Sciatic nerve (tissue), 2 donors: ENCODE measurements around the gene RPSA. TPM values are rescaled to one million over a fixed set of nuclear protein-coding genes. Genes with fewer than 3 reads are reported as not detected.

Experiments used
- ATAC-seq: fragments of 200-7000 bp; cut with Tn5 transposase; one replicate; pipeline ENCODE4 v1.9.1; 2020; ENCODE audit warnings: mild to moderate bottlenecking, moderate library complexity
- DNase-seq: peaks from one replicate; pipeline ENCODE4 v3.0.0-alpha.2; 2020; ENCODE audit warnings: low spot score
- intact Hi-C: fragments of 100-400 bp; cut with DNase I; formaldehyde crosslinking; loops from one replicate; pipeline ENCODE4 v1.14.2; 2022
- total RNA-seq: library from RNA; stranded (reverse); fragmentation: NEBNext Ultra II Directional; extraction: Animal tissue kit (Norgen Biotek cat#: 25700); gene quantifications from one replicate; pipeline ENCODE4 v1.2.1, GENCODE V29; 2021
- donor health status: DM: no; HTN: no; CAD: no.
- donor health status: DM: no; HTN: no; CAD: no.

RPSA gene
- total RNA-seq, 1 donor from 2014 or later = 447 TPM

DNA sequence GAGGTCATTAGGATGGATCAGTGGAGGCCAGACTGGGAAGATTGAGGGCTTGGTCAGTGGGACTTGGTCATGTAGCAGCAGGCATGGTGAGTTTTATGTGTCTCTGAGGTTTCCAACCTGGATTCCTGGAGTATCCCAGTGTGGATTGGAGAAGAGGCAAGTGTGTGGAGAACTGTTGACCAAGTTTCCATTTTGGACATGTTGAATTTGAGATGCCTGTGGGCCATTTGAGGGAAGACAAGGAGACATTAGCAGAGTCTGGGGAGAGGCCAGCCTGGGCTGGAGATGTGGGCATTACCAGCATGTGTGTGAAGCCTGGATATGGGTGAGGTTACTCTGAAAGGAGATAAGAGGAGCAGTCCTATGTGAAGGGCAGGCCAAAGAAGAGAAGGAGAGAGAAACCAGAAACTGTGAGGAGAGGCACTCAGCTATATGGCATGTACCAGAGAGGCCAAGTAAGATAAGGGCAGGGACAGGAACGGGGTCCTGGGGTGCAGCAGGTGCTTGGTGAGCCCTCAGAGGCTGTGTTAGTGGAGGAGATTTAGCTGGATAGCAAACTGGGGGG is 19.0 kb upstream of the RPSA start:
- intact Hi-C loops = no loop called here
- DNase-seq (no peak), ATAC-seq (no peak)

DNA sequence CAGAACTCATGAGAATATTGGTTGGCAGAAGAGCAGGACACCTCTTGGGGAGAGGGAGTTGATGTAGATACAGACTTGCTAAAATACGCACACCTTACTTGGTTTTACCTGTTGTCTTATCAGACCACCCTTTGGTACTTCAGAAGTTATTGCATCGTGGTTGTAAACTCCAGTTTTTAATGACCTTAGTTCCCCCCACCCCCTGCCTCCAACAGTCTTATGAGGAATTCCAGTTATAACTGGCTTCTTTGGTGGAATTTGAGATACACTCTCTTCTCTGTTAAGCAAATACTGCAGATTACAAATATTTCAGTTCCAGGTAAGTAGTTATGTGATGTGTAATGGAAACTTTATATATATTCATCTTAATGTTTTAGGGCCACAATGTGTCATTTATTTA is 18.4 kb upstream of the RPSA start:
- DNase-seq = no peak
- no peak for ATAC-seq
- intact Hi-C loops = no loop called here

- intact Hi-C loops = no loop called here
- no peak for DNase-seq
- ATAC-seq = no peak
Observed at GRCh38 chr3:39388741-39389248, 17.7 kb upstream of the RPSA start.

DNA sequence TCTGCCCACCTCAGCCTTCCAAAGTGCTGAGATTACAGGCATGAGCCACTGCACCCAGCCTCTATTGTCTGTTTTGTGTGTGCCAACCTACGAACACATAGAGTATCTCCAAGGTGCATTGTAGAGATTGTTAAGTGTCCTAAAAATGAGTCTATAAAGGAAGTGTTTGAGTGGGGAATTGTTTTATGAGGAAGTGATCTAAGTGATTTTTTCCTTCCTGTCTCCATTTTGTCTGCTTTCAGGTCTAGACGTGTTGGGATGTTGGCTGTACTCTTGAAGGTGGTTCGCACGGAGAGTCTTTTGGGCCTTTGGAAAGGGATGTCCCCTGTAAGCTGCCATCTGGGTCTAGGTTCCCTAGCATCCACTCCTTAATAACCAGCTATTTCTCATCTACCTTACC is 16.3 kb upstream of the RPSA start:
- DNase-seq (no peak), ATAC-seq (no peak)
- intact Hi-C loops = no loop called here

- ATAC-seq (no peak), DNase-seq (no peak)
Observed at GRCh38 chr3:39396690-39397089, 9.8 kb upstream of the RPSA start.

GRCh38 chr3:39398700-39399099 is 7.8 kb upstream of the RPSA start:
- ATAC-seq = no peak
- intact Hi-C loops = no loop called here
- DNase-seq = no peak

More at GRCh38 chr3:39396690-39397089, 9.8 kb upstream of the RPSA start:
- intact Hi-C loops = no loop called here

- intact Hi-C loops = no loop called here
- no peak for ATAC-seq
Observed at GRCh38 chr3:39401983-39402382, 4.5 kb upstream of the RPSA start.

GRCh38 chr3:39404943-39405686 is 1.4 kb upstream of the RPSA start:
- no peak for ATAC-seq
- intact Hi-C loops = no loop called here

More at GRCh38 chr3:39401983-39402382, 4.5 kb upstream of the RPSA start:
- no peak for DNase-seq

DNA sequence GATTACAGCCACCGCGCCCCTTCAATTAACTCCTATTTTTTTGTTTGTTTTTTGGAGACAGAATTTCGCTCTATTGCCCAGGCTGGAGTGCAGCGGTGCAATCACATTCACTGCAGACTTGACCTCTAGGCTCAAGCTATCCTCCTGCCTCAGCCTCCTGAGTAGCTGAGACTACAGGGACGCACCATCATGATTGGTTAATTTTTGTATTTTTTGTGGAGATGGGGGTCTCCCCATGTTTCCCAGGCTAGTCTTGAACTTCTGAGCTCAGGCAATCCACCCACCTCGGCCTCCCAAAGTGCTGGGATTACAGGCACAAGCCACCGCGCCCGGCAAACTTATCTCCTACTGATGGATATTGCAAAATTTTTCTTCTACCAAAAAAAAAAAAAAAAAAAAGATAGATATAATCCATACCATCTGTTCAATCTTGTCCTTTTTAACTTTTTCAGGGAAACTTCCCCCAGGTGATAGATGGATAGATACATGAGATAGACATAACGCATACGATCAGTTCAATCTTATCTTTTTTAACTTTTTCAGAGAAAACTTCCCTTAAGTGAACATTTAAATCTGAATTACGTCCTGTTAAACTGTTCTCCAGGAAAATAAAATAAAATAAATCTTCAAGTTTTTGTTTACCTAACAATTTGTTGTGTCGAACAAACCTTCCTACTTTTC is 693 bp upstream of the RPSA start:
- no peak for ATAC-seq
- intact Hi-C loops = no loop called here

More at GRCh38 chr3:39404943-39405686, 1.4 kb upstream of the RPSA start:
- DNase-seq = no peak

DNA sequence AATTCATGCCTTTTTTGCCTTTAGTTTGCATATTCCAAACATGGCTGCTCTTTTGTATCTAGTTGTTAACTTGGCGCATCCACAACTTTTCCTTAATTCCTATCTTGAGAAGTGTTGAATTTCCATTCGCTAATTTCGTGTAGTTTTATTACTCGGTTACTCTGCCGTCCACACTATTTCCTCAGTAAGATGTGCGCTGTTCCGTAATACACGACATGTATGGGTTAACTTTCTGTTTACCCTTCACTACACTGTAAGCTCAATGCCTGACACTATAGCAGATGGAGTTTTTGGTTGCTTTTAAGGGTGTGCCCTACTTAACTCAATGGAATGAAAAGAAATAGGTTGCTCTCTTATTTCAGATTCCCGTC is 724 bp downstream of the RPSA start:
- ATAC-seq (no peak), DNase-seq (no peak)
- intact Hi-C loops = no loop called here

More for the DNA sequence above, 693 bp upstream of the RPSA start:
- DNase-seq = no peak

- ATAC-seq (no peak), DNase-seq (no peak)
- intact Hi-C loops = no loop called here
Observed at GRCh38 chr3:39407773-39408492, 1.4 kb downstream of the RPSA start.

DNA sequence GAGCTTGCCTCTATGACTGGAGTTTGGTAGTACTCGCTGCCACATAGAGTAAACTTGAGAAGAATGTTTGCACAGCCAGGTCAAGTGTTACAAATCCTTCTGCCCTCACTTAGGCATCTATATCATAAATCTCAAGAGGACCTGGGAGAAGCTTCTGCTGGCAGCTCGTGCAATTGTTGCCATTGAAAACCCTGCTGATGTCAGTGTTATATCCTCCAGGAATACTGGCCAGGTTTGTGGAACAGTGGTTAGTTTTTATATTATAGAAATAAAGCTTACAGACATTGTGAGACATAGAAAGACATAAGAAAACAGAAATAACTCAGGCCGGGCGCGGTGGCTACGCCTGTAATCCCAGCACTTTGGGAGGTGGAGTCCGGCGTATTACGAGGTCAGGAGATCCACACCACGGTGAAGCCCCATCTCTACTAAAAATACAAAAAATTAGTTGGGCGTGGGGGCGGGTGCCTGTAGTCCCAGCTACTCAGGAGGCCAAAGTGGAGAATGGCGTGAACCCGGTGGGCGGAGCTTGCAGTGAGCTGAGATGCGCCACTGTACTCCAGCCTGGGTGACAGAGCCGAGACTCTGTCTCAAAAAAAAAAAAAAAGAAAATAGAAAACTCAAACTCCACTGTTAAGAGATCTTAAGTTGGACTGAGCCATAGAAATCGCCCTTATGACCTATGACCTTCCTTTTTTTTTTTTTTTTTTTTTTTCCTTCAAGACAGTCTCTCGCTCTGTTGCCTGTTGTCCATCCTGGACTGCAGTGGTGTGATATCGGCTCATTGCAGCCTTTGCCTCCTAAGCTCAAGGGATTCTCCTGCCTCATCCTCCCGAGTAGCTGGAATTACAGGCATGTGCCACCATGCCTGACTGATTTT is 2.2 kb downstream of the RPSA start:
- intact Hi-C loops = no loop called here
- DNase-seq (no peak), ATAC-seq (no peak)

GRCh38 chr3:39409514-39410136 is 3.1 kb downstream of the RPSA start:
- no peak for DNase-seq
- no peak for ATAC-seq
- intact Hi-C loops = loop anchor here (10.0 kb wide), 1 partner anchor 905 kb away; no protein-coding TSS in a partner anchor

DNA sequence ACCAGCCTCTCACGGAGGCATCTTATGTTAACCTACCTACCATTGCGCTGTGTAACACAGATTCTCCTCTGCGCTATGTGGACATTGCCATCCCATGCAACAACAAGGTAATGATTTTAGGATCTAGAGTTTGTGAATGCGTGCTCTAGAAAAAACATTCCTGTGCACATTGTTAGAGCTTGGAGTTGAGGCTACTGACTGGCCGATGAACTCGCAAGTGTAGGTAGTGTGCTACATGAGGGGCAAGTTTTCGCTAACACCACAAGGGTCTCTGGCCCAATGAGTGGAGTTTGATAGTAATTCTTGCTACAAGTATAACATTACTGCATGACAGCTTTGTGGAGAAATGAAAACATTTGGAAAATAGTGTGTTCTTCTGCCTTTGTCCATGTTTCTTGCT is 4.4 kb downstream of the RPSA start:
- intact Hi-C loops = loop anchor here (10.0 kb wide), 1 partner anchor 904 kb away; no protein-coding TSS in a partner anchor
- DNase-seq = no peak
- ATAC-seq = no peak

DNA sequence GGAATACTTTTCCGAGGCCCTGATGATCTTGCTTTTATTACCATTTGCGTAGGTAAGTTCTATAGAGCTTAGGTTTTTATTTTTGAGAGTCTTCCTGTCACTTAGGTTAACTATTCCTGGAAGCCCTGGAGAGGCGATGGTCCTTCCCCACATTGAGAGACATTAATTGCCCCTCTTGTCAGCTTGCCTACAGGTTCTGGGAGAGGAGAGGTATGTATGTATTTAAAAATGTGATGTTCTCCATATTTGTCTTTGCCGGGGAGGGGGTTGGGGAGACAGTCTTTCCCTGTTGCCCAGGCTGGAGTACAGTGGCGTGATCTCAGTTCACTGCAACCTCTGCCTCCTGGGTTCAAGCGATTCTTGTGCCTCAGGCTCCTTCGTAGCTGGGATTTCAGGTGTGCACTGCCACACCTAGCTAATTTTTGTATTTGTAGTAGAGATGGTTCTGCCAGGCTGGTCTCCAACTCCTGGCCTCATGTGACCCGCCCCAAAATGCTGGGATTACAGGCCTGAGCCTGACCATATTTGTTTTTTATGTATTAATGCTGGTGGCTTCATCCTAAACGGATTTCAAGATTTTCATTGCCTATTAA is 6.2 kb downstream of the RPSA start:
- intact Hi-C loops = loop anchor here (10.0 kb wide), 1 partner anchor 902 kb away; no protein-coding TSS in a partner anchor
- DNase-seq (no peak), ATAC-seq (no peak)

DNA sequence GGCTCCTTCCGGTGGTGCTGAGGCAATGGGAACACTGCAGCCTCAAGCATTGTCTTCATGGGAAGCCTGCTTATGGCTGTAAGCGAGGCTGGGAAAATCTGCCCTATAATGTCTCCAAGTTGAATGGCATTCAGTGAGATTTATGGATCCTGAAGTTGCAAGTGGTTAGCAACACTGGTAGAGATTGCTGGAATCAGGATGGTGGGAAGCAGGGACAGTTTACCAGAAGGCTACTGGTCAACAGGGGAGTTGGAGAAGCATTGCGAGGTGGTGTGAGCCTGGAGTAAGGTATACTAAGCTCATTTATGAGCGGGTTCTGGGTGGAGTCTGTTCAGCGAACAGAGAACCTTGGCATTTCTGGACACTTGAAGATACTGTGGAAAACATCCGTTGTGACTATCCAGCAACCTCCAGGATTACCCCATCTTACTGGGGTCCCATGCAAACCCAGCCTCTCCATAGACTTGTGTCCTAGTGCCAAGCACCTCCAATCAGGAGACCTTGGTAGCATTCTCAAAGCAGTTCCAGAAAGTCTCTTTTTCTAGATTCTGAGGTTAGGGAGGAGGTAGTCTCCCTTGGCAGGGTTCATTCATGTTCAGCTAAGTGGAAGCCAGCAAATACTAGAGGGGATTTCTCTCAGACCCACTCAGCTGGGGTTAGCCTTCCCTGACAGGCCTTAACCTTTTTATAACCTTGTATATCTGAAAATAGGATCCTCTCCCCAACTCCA is 7.3 kb downstream of the RPSA start:
- DNase-seq (no peak), ATAC-seq (no peak)
- intact Hi-C loops = loop anchor here (10.0 kb wide), 1 partner anchor 901 kb away; no protein-coding TSS in a partner anchor

GRCh38 chr3:39414421-39414907 is 7.9 kb downstream of the RPSA start:
- ATAC-seq (no peak), DNase-seq (no peak)
- intact Hi-C loops = loop anchor here (10.0 kb wide), 1 partner anchor 900 kb away; no protein-coding TSS in a partner anchor
